Activated T-cell treated with anti-CD3 and anti-CD28 coated beads, Interleukin-2, amount 50 U/mL, for 4 hours (primary cell): ENCODE measurements around the gene UCN2. TPM values are rescaled to one million over a fixed set of nuclear protein-coding genes. Genes with fewer than 3 reads are reported as not detected.

ENCODE experiments used
- ATAC-seq, 2 donors: fragments of 200-7000 bp; cut with Tn5 transposase; one replicate each; pipeline ENCODE4 v1.10.0; 2021
- DNase-seq: peaks from one replicate; pipeline ENCODE4 v3.0.0-alpha.2; 2020
- H3K27me3 Mint-ChIP-seq: one replicate; pipeline ENCODE4 v1.8.0; 2021; ENCODE audit warnings: low read depth, mixed read lengths
- H3K36me3 Mint-ChIP-seq: one replicate; pipeline ENCODE4 v1.8.0; 2022; ENCODE audit warnings: mixed read lengths; ENCODE audit not compliant: insufficient read depth
- H3K4me1 Mint-ChIP-seq: one replicate; pipeline ENCODE4 v1.8.0; 2021; ENCODE audit warnings: low read depth, mixed read lengths
- H3K4me3 Mint-ChIP-seq: one replicate; pipeline ENCODE4 v1.8.0; 2021; ENCODE audit warnings: mild to moderate bottlenecking, moderate library complexity, mixed read lengths
- H3K9me3 Mint-ChIP-seq: one replicate; pipeline ENCODE4 v1.8.0; 2021; ENCODE audit warnings: mixed read lengths
- total RNA-seq, 3 donors: library from RNA; stranded (reverse); gene quantifications; one replicate each; pipeline ENCODE4 v1.2.1, GENCODE V29; 2021

Gene UCN2
- total RNA-seq, 3 donors from 2014 or later, result 0.13 TPM; not detected in 2

- DNase-seq (no peak), ATAC-seq (peak in 1 of 2 donors; percentile 8)
- no peaks in the 10 kb centered on the region for H3K27me3 Mint-ChIP-seq
- no peak overlapping the region for H3K4me3 Mint-ChIP-seq
- H3K36me3 Mint-ChIP-seq, result no peaks in the 10 kb centered on the region
- H3K4me1 Mint-ChIP-seq, result peaks cover 59% of the 10 kb centered on the region
- H3K9me3 Mint-ChIP-seq, result no peaks in the 10 kb centered on the region
Observed at GRCh38 chr3:48519277-48519643, 44.3 kb downstream of the UCN2 start.

GRCh38 chr3:48518638-48519276, 44.8 kb downstream of the UCN2 start:
- Mint-ChIP-seq H3K36me3 (no peaks in the 10 kb centered on the region), H3K4me3 (no peak overlapping the region), H3K27me3 (no peaks in the 10 kb centered on the region), H3K4me1 (peaks cover 64% of the 10 kb centered on the region), H3K9me3 (no peaks in the 10 kb centered on the region)
- peak; percentile 39 to 56 for ATAC-seq
- no peak for DNase-seq

- Mint-ChIP-seq H3K9me3 (no peaks in the 10 kb centered on the region), H3K36me3 (no peaks in the 10 kb centered on the region), H3K27me3 (no peaks in the 10 kb centered on the region), H3K4me3 (no peak overlapping the region), H3K4me1 (peaks cover 68% of the 10 kb centered on the region)
- no peak for DNase-seq
- ATAC-seq, result no peak
Observed at GRCh38 chr3:48518069-48518468, 45.5 kb downstream of the UCN2 start.

- DNase-seq, result no peak
- Mint-ChIP-seq H3K4me1 (peaks cover 77% of the 10 kb centered on the region), H3K36me3 (no peaks in the 10 kb centered on the region), H3K27me3 (no peaks in the 10 kb centered on the region), H3K9me3 (no peaks in the 10 kb centered on the region), H3K4me3 (no peak overlapping the region)
- ATAC-seq, result peak in 1 of 2 donors; percentile 42
Observed at GRCh38 chr3:48516571-48516970, 47.0 kb downstream of the UCN2 start.

- ATAC-seq (peak; percentile 42 to 55), DNase-seq (no peak)
- Mint-ChIP-seq H3K4me1 (peaks cover 77% of the 10 kb centered on the region), H3K27me3 (no peaks in the 10 kb centered on the region), H3K4me3 (peak overlapping the region; percentile 26), H3K9me3 (no peaks in the 10 kb centered on the region), H3K36me3 (no peaks in the 10 kb centered on the region)
Observed at GRCh38 chr3:48514431-48515227, 49.0 kb downstream of the UCN2 start.

Other genes with a start within 250 kb of the UCN2 start
- gene SPINK8, start 230.1 kb downstream of the UCN2 start, total RNA-seq, result not detected
- not detected for gene FBXW12, start 191.6 kb downstream of the UCN2 start, total RNA-seq
- gene PLXNB1, start 133.7 kb downstream of the UCN2 start, total RNA-seq, result 1 to 10 TPM; 6.0 to 7.2 (median 6.8) TPM
- gene CCDC51, start 123.7 kb downstream of the UCN2 start, total RNA-seq, result 10 to 100 TPM; 21.7 to 29.4 (median 24.7) TPM
- 100 to 1,000 TPM; 306 to 337 (median 326) TPM for gene TMA7, start 123.5 kb downstream of the UCN2 start, total RNA-seq
- 10 to 100 TPM; 17.3 to 17.6 (median 17.5) TPM for gene ATRIP, start 117.0 kb downstream of the UCN2 start, total RNA-seq
- 10 to 100 TPM; 59.9 to 88.8 (median 62.7) TPM for gene SHISA5, start 59.6 kb downstream of the UCN2 start, total RNA-seq
- gene PFKFB4, start 7.0 kb downstream of the UCN2 start, total RNA-seq, result under 1 TPM; 0.65 to 0.92 (median 0.78) TPM
- under 1 TPM; 0.38 to 0.53 (median 0.40) TPM for gene COL7A1, start 31.5 kb upstream of the UCN2 start, total RNA-seq
- 100 to 1,000 TPM; 178 to 200 (median 193) TPM for gene UQCRC1, start 45.9 kb upstream of the UCN2 start, total RNA-seq
- not detected for gene TMEM89, start 58.0 kb upstream of the UCN2 start, total RNA-seq
- 10 to 100 TPM; 14.4 to 17.5 (median 17.2) TPM for gene SLC26A6, start 71.7 kb upstream of the UCN2 start, total RNA-seq
- 10 to 100 TPM; 11.0 to 15.0 (median 12.3) TPM for gene CELSR3, start 99.1 kb upstream of the UCN2 start, total RNA-seq
- gene NCKIPSD, start 122.1 kb upstream of the UCN2 start, total RNA-seq, result 10 to 100 TPM; 21.3 to 24.3 (median 22.0) TPM
- gene IP6K2, start 153.4 kb upstream of the UCN2 start, total RNA-seq, result 10 to 100 TPM; 39.9 to 45.9 (median 45.8) TPM